Measurements from ENCODE around the gene BRCC3. TPM values are rescaled to one million over a fixed set of nuclear protein-coding genes. Genes with fewer than 3 reads are reported as not detected.
A peak's percentile ranks its signal among the peaks of the same experiment; 100 is the strongest.
"Not testable (repeated sequence)": the region's sequence is repeated elsewhere in the genome, so short reads cannot be mapped to it uniquely, and the experiment has no call there.

The BRCC3 gene
- total RNA-seq, 2 experiments from 2014 or later: 28.1 to 30.3 TPM

- H3K4me3 Mint-ChIP-seq; H3K4me1 Mint-ChIP-seq; H3K27me3 Mint-ChIP-seq; POLR2A ChIA-PET; DNase-seq; H3K27ac Mint-ChIP-seq; H3K36me3 Mint-ChIP-seq (ENCODE audit: low read depth); H3K9me3 Mint-ChIP-seq (ENCODE audit: low read depth); ATAC-seq: not testable (repeated sequence)
- CTCF ChIA-PET: interaction anchor here (0.7 to 1.6 kb wide), 11 partner anchors 10 to 331 kb away, joined by 3 to 6 read pairs (median 3); no protein-coding TSS in a partner anchor
- intact Hi-C loops (cut with DNase I, micrococcal nuclease): loop anchor here (2.0 to 10.0 kb wide), 2 partner anchors 167 to 233 kb away; no protein-coding TSS in a partner anchor
Observed at GRCh38 chrX:155148166-155148565, 76.9 kb downstream of the BRCC3 start.

GRCh38 chrX:155148724-155149537, 77.6 kb downstream of the BRCC3 start:
- POLR2A ChIA-PET: no interaction called here
- peaks cover 3% of the 10 kb centered on the region for H3K4me1 Mint-ChIP-seq

GRCh38 chrX:155169881-155170280, 98.6 kb downstream of the BRCC3 start:
- intact Hi-C loops (cut with DNase I, micrococcal nuclease): no loop called here
- Mint-ChIP-seq H3K4me3 (no peak overlapping the region), H3K4me1 (no peaks in the 10 kb centered on the region), H3K9me3 (ENCODE audit: low read depth) (no peaks in the 10 kb centered on the region), H3K36me3 (ENCODE audit: low read depth) (no peaks in the 10 kb centered on the region), H3K27ac (no peak overlapping the region), H3K27me3 (no peaks in the 10 kb centered on the region)
- no peak for ATAC-seq
- ChIA-PET CTCF (interaction anchor here (1.1 kb wide), 1 partner anchor 22 kb away, joined by 3 read pairs; no protein-coding TSS in a partner anchor), POLR2A (no interaction called here)
- no peak for DNase-seq

More at GRCh38 chrX:155148724-155149537, 77.6 kb downstream of the BRCC3 start:
- Mint-ChIP-seq H3K4me3 (no peak overlapping the region), H3K9me3 (ENCODE audit: low read depth) (peaks cover 2% of the 10 kb centered on the region), H3K27me3 (no peaks in the 10 kb centered on the region), H3K36me3 (ENCODE audit: low read depth) (no peaks in the 10 kb centered on the region), H3K27ac (no peak overlapping the region)
- ATAC-seq: peak; percentile 47
- CTCF ChIA-PET: interaction anchor here (0.7 to 1.6 kb wide), 12 partner anchors 10 to 331 kb away, joined by 3 to 6 read pairs (median 3); no protein-coding TSS in a partner anchor
- intact Hi-C loops (cut with DNase I, micrococcal nuclease): loop anchor here (1.0 to 10.0 kb wide), 4 partner anchors 55 to 234 kb away; no protein-coding TSS in a partner anchor
- peak; percentile 51 for DNase-seq

Other genes with a start within 250 kb of the BRCC3 start
- gene SMIM9, start 236.8 kb upstream of the BRCC3 start, total RNA-seq: not detected
- gene F8A1, start 185.2 kb upstream of the BRCC3 start, total RNA-seq: 10 to 100 TPM in 1 of 2 experiments, 1 to 10 TPM in 1; 7.9 to 11.5 TPM
- gene F8, start 48.8 kb upstream of the BRCC3 start, total RNA-seq: 1 to 10 TPM; 5.4 to 6.3 TPM
- gene FUNDC2, start 44.7 kb upstream of the BRCC3 start, total RNA-seq: 10 to 100 TPM; 83.7 to 86.9 TPM
- 1 to 10 TPM; 3.8 to 7.6 TPM for gene CMC4, start 372 bp upstream of the BRCC3 start, total RNA-seq
- 10 to 100 TPM in 1 of 2 experiments, 1 to 10 TPM in 1; 9.3 to 18.1 TPM for gene MTCP1, start 372 bp upstream of the BRCC3 start, total RNA-seq
- 10 to 100 TPM; 72.3 to 86.4 TPM for gene VBP1, start 145.0 kb downstream of the BRCC3 start, total RNA-seq
- gene RAB39B, start 193.0 kb downstream of the BRCC3 start, total RNA-seq: 10 to 100 TPM; 16.4 to 17.2 TPM

All from activated CD4-positive, alpha-beta T cell treated with anti-CD3 and anti-CD28 coated beads for 36 hours (primary cell).